ENCODE data around the gene TMX3.

Gene TMX3

GRCh38 chr18:68714712-68715496 is at the start of gene TMX3:
Gene TMX3 (minus strand): TSS chr18:68715108. CDS start chr18:68714981, 127 bp downstream.
- in situ Hi-C loops (cut with MboI; ENCODE audit: low sequenced_read_pairs) = no loop called here

GRCh38 chr18:68764016-68764415 is 49.1 kb upstream of the TMX3 start:
- in situ Hi-C loops (cut with MboI; ENCODE audit: low sequenced_read_pairs) = no loop called here

- in situ Hi-C loops (cut with MboI; ENCODE audit: low sequenced_read_pairs) = no loop called here
Observed at GRCh38 chr18:68763083-68763482, 48.2 kb upstream of the TMX3 start.

GRCh38 chr18:68759308-68759707 is 44.4 kb upstream of the TMX3 start:
- in situ Hi-C loops (cut with MboI; ENCODE audit: low sequenced_read_pairs) = no loop called here

- in situ Hi-C loops (cut with MboI; ENCODE audit: low sequenced_read_pairs) = no loop called here
Observed at GRCh38 chr18:68757126-68757525, 42.2 kb upstream of the TMX3 start.

- in situ Hi-C loops (cut with MboI; ENCODE audit: low sequenced_read_pairs) = no loop called here
Observed at GRCh38 chr18:68742206-68742605, 27.3 kb upstream of the TMX3 start.

GRCh38 chr18:68740966-68741365 is 26.1 kb upstream of the TMX3 start:
- in situ Hi-C loops (cut with MboI; ENCODE audit: low sequenced_read_pairs) = no loop called here

- in situ Hi-C loops (cut with MboI; ENCODE audit: low sequenced_read_pairs) = no loop called here
Observed at GRCh38 chr18:68739462-68739861, 24.6 kb upstream of the TMX3 start.

GRCh38 chr18:68738564-68738963 is 23.7 kb upstream of the TMX3 start:
- in situ Hi-C loops (cut with MboI; ENCODE audit: low sequenced_read_pairs) = no loop called here

GRCh38 chr18:68735483-68736343 is 20.8 kb upstream of the TMX3 start:
- in situ Hi-C loops (cut with MboI; ENCODE audit: low sequenced_read_pairs) = no loop called here

GRCh38 chr18:68734308-68734707 is 19.4 kb upstream of the TMX3 start:
- in situ Hi-C loops (cut with MboI; ENCODE audit: low sequenced_read_pairs) = no loop called here

- in situ Hi-C loops (cut with MboI; ENCODE audit: low sequenced_read_pairs) = no loop called here
Observed at GRCh38 chr18:68733707-68734106, 18.8 kb upstream of the TMX3 start.

- in situ Hi-C loops (cut with MboI; ENCODE audit: low sequenced_read_pairs) = no loop called here
Observed at GRCh38 chr18:68728081-68728700, 13.3 kb upstream of the TMX3 start.

GRCh38 chr18:68727506-68727905 is 12.6 kb upstream of the TMX3 start:
- in situ Hi-C loops (cut with MboI; ENCODE audit: low sequenced_read_pairs) = no loop called here

- in situ Hi-C loops (cut with MboI; ENCODE audit: low sequenced_read_pairs) = no loop called here
Observed at GRCh38 chr18:68725346-68725745, 10.4 kb upstream of the TMX3 start.

- in situ Hi-C loops (cut with MboI; ENCODE audit: low sequenced_read_pairs) = no loop called here
Observed at GRCh38 chr18:68724021-68724420, 9.1 kb upstream of the TMX3 start.

- in situ Hi-C loops (cut with MboI; ENCODE audit: low sequenced_read_pairs) = no loop called here
Observed at GRCh38 chr18:68723539-68723938, 8.6 kb upstream of the TMX3 start.

GRCh38 chr18:68722821-68723220 is 7.9 kb upstream of the TMX3 start:
- in situ Hi-C loops (cut with MboI; ENCODE audit: low sequenced_read_pairs) = no loop called here

GRCh38 chr18:68721681-68722583 is 7.0 kb upstream of the TMX3 start:
- in situ Hi-C loops (cut with MboI; ENCODE audit: low sequenced_read_pairs) = no loop called here

GRCh38 chr18:68714366-68714711 is 569 bp downstream of the TMX3 start:
- in situ Hi-C loops (cut with MboI; ENCODE audit: low sequenced_read_pairs) = no loop called here

GRCh38 chr18:68713796-68714195 is 1.1 kb downstream of the TMX3 start:
- in situ Hi-C loops (cut with MboI; ENCODE audit: low sequenced_read_pairs) = no loop called here
